Suprapubic skin (tissue), 3 donors: Measurements from ENCODE around the gene PROC.

Experiments
- POLR2A ChIP-seq, 2 donors: fragments of 450-650 bp; IDR thresholded peaks; one replicate each; pipeline ENCODE4 v1.6.1; 2017; ENCODE audit warnings: antibody characterized with exemption in 2 of 2, mild to moderate bottlenecking in 2 of 2, moderate library complexity in 2 of 2
- TF ChIP-seq, protein P1 (sequence below), 2 donors: fragments of 200-600 bp in 1 of 2; fragments of 450-650 bp in 1 of 2; sonication (generic) in 1 of 2; IDR thresholded peaks; one replicate each; pipeline ENCODE4 v1.5.1; 2016 to 2019; ENCODE audit warnings: antibody characterized with exemption in 2 of 2, mild to moderate bottlenecking in 1 of 2, moderate library complexity in 1 of 2

GRCh38 chr2:127465258-127465657 is 47.0 kb downstream of the PROC start:
- no peak for TF ChIP-seq POLR2A (IDR thresholded peaks at IDR 0.05)
- TF ChIP-seq, protein P1, sequence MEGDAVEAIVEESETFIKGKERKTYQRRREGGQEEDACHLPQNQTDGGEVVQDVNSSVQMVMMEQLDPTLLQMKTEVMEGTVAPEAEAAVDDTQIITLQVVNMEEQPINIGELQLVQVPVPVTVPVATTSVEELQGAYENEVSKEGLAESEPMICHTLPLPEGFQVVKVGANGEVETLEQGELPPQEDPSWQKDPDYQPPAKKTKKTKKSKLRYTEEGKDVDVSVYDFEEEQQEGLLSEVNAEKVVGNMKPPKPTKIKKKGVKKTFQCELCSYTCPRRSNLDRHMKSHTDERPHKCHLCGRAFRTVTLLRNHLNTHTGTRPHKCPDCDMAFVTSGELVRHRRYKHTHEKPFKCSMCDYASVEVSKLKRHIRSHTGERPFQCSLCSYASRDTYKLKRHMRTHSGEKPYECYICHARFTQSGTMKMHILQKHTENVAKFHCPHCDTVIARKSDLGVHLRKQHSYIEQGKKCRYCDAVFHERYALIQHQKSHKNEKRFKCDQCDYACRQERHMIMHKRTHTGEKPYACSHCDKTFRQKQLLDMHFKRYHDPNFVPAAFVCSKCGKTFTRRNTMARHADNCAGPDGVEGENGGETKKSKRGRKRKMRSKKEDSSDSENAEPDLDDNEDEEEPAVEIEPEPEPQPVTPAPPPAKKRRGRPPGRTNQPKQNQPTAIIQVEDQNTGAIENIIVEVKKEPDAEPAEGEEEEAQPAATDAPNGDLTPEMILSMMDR (IDR thresholded peaks at IDR 0.05) = no peak
